HG03280 (cell line): ENCODE data around the gene IPP.
"Not testable (repeated sequence)": the region's sequence is repeated elsewhere in the genome, so short reads cannot be mapped to it uniquely, and the experiment has no call there.

Experiments
- ATAC-seq: cut with Tn5 transposase; IDR thresholded peaks from one replicate; pipeline ENCODE4 v1.9.1; 2021; ENCODE audit warnings: mild to moderate bottlenecking, moderate library complexity; ENCODE audit not compliant: unreplicated experiment

IPP gene

GRCh38 chr1:45746922-45747321 is 3.5 kb downstream of the IPP start:
- no peak for ATAC-seq

GRCh38 chr1:45739641-45740156 is 10.8 kb downstream of the IPP start:
- ATAC-seq, result not testable (repeated sequence)

GRCh38 chr1:45739137-45739536 is 11.3 kb downstream of the IPP start:
- no peak for ATAC-seq

GRCh38 chr1:45730780-45731319 is 19.6 kb downstream of the IPP start:
- no peak for ATAC-seq

GRCh38 chr1:45730075-45730779 is 20.2 kb downstream of the IPP start:
- no peak for ATAC-seq

- not testable (repeated sequence) for ATAC-seq
Measured at GRCh38 chr1:45726007-45726406, 24.4 kb downstream of the IPP start.

- no peak for ATAC-seq
Measured at GRCh38 chr1:45723248-45723930, 27.1 kb downstream of the IPP start.

GRCh38 chr1:45722809-45723208 is 27.6 kb downstream of the IPP start:
- ATAC-seq, result no peak

- no peak for ATAC-seq
Measured at GRCh38 chr1:45721207-45721606, 29.2 kb downstream of the IPP start.

GRCh38 chr1:45718289-45718688 is 32.2 kb downstream of the IPP start:
- ATAC-seq, result no peak

GRCh38 chr1:45717386-45717785 is 33.1 kb downstream of the IPP start:
- not testable (repeated sequence) for ATAC-seq

- no peak for ATAC-seq
Measured at GRCh38 chr1:45716700-45717099, 33.8 kb downstream of the IPP start.

GRCh38 chr1:45713711-45714110 is 36.7 kb downstream of the IPP start:
- ATAC-seq, result no peak

- no peak for ATAC-seq
Measured at GRCh38 chr1:45704637-45705036, 45.8 kb downstream of the IPP start.

- no peak for ATAC-seq
Measured at GRCh38 chr1:45694823-45695222, 55.6 kb downstream of the IPP start.

GRCh38 chr1:45693811-45694210 is 56.6 kb downstream of the IPP start:
- not testable (repeated sequence) for ATAC-seq

GRCh38 chr1:45687754-45688740 is 62.4 kb downstream of the IPP start, which contains the start of gene TMEM69:
Gene TMEM69, plus strand, starts transcription at chr1:45688181. Its CDS starts 2,888 bp downstream, at chr1:45691069.
- ATAC-seq, result peak; percentile 27

GRCh38 chr1:45687014-45687753 is 63.3 kb downstream of the IPP start:
- peak; percentile 82 for ATAC-seq

GRCh38 chr1:45686288-45687013 is 64.0 kb downstream of the IPP start, which contains the start of gene GPBP1L1:
Gene GPBP1L1, minus strand, starts transcription at chr1:45686533. Its CDS starts 27,446 bp downstream, at chr1:45659087.
- peak; percentile 54 for ATAC-seq
